Esophagus squamous epithelium (tissue), 5 donors: ENCODE measurements around the gene VPS41. TPM values are rescaled to one million over a fixed set of nuclear protein-coding genes. Genes with fewer than 3 reads are reported as not detected.
A peak's percentile ranks its signal among the peaks of the same experiment; 100 is the strongest.

Experiments
- DNase-seq: peaks from one replicate; lab custom pipeline; 2025; lab: John Stamatoyannopoulos, UW
- H3K27ac ChIP-seq, 4 donors: fragments of 200-600 bp; sonication (generic); one replicate each; pipeline ENCODE4 v1.5.1; 2016 to 2019; ENCODE audit warnings: mild to moderate bottlenecking in 1 of 4
- H3K27me3 ChIP-seq, 4 donors: fragments of 200-600 bp; sonication (generic); 1 replicate in 3 of 4; 2 replicates in 1 of 4; pipeline versions ENCODE4 v1.5.1 to v1.6.0; 2017 to 2021; ENCODE audit warnings: antibody characterized with exemption in 1 of 4
- H3K36me3 ChIP-seq, 3 donors: fragments of 200-600 bp; sonication (generic); one replicate each; pipeline ENCODE4 v1.5.1; 2016 to 2019
- H3K4me1 ChIP-seq, 3 donors: fragments of 200-600 bp; sonication (generic); one replicate each; pipeline ENCODE4 v1.5.1; 2017 to 2019
- H3K4me3 ChIP-seq, 4 donors: fragments of 200-600 bp; sonication (generic); 1 replicate in 3 of 4; 2 replicates in 1 of 4; pipeline ENCODE4 v1.5.1; 2016 to 2019; ENCODE audit warnings: mild to moderate bottlenecking in 2 of 4, moderate library complexity in 1 of 4
- H3K9me3 ChIP-seq, 3 donors: fragments of 200-600 bp; sonication (generic); one replicate each; pipeline ENCODE4 v1.5.1; 2016 to 2019
- CTCF ChIP-seq, 6 experiments: fragments of 450-650 bp in 4 of 6; fragments of 200-600 bp in 2 of 6; sonication (generic) in 2 of 6; IDR thresholded peaks; one replicate each; pipeline ENCODE4 v1.5.1; 2016 to 2019; ENCODE audit warnings: antibody characterized with exemption in 6 of 6, mild to moderate bottlenecking in 4 of 6, moderate library complexity in 4 of 6
- POLR2A ChIP-seq, 4 donors: fragments of 450-650 bp; IDR thresholded peaks; one replicate each; pipeline ENCODE4 v1.6.1; 2017; ENCODE audit warnings: antibody characterized with exemption in 4 of 4, mild to moderate bottlenecking in 4 of 4, moderate library complexity in 3 of 4
- WGBS, 2 donors: methylation state at CpG; one replicate each; pipeline ENCODE4 v1.1.5; 2018; 5-methylcytosine and 5-hydroxymethylcytosine counted together
- intact Hi-C: fragments of 100-400 bp; cut with DNase I; formaldehyde crosslinking; loops from one replicate; pipeline ENCODE4 v1.15.0; 2022
- total RNA-seq, 4 donors: library from RNA; depleted of rRNA; stranded (reverse); fragments of >200 nt; gene quantifications; one replicate each; pipeline ENCODE4 v1.1.0, GENCODE V29; 2016
- donor health status: DM: yes; HTN: yes; CAD: no.

Gene VPS41
- total RNA-seq, 4 donors from 2014 or later = 14.3 to 25.5 (median 23.2) TPM

DNA sequence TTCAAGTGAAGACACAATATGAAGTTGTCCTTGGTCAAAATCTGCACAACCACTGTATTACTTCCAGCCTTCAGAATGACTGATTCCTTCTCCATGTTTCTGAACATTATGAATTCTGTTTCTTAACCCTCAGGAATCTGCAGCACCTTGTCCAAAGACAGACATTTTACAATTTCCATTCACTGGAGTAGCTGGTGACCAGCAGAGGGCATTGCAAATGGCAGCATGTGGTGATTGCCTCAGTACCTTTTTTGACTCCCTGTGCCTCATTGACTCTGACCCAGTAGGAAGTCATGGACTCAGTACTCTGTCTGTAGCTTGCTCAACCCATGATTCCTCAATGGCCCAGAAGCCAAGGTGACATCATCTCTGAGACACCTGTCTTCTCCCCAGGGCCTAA lies 879 bp upstream of the VPS41 start:
- intact Hi-C loops = no loop called here
- H3K36me3 ChIP-seq = no peaks in the 10 kb centered on the region
- no peaks in the 10 kb centered on the region for H3K9me3 ChIP-seq
- peaks cover 0 to 8% (median 0%) of the 10 kb centered on the region in 3 donors for H3K4me1 ChIP-seq
- H3K27me3 ChIP-seq = no peaks in the 10 kb centered on the region
- TF ChIP-seq POLR2A (IDR thresholded peaks at IDR 0.05) (no peak), CTCF (IDR thresholded peaks at IDR 0.05) (peak in 1 of 6 experiments; percentile 8)
- H3K4me3 ChIP-seq = no peak overlapping the region
- DNase-seq = no peak
- no peak overlapping the region for H3K27ac ChIP-seq

GRCh38 chr7:38907766-38908165 lies 1.2 kb downstream of the VPS41 start:
- Histone ChIP-seq H3K27me3 (no peaks in the 10 kb centered on the region), H3K4me3 (peak overlapping the region in 1 of 4 donors; percentile 89), H3K4me1 (peaks cover 0 to 8% (median 0%) of the 10 kb centered on the region in 3 donors), H3K36me3 (no peaks in the 10 kb centered on the region), H3K27ac (no peak overlapping the region), H3K9me3 (no peaks in the 10 kb centered on the region)
- DNase-seq = no peak
- intact Hi-C loops = no loop called here
- 27 to 42% methylated on average over 1 of the region's 1 CpG for WGBS, 2 donors
- TF ChIP-seq CTCF (IDR thresholded peaks at IDR 0.05) (no peak), POLR2A (IDR thresholded peaks at IDR 0.05) (no peak)

DNA sequence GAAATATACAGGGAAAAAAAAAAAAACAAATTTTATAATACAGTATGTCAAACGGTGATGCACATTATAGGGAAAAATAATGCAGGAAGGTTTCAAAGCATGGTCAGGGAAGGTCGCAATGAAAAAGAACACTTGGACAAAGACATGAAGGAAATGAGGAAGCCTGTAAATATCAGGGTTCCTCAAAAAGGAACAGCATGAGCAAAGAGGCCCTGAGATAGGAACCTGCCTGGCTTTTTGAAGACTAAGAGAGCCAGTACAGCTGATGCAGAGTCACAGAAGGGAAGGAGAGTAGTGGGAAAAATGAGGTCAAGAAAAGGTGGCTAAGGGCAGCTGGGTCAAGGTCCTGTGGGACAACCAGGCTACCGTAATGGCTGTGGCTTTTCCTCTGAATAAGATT lies 1.9 kb downstream of the VPS41 start:
- no peak for TF ChIP-seq CTCF (IDR thresholded peaks at IDR 0.05)
- no peak for TF ChIP-seq POLR2A (IDR thresholded peaks at IDR 0.05)
- intact Hi-C loops = no loop called here
- no peaks in the 10 kb centered on the region for H3K27me3 ChIP-seq
- peaks cover 0 to 13% (median 0%) of the 10 kb centered on the region in 3 donors for H3K4me1 ChIP-seq
- H3K27ac ChIP-seq = no peak overlapping the region
- DNase-seq = no peak
- H3K36me3 ChIP-seq = no peaks in the 10 kb centered on the region
- no peak overlapping the region for H3K4me3 ChIP-seq
- WGBS, 2 donors = 81 to 83% methylated on average over 3 of the region's 3 CpGs
- H3K9me3 ChIP-seq = no peaks in the 10 kb centered on the region

DNA sequence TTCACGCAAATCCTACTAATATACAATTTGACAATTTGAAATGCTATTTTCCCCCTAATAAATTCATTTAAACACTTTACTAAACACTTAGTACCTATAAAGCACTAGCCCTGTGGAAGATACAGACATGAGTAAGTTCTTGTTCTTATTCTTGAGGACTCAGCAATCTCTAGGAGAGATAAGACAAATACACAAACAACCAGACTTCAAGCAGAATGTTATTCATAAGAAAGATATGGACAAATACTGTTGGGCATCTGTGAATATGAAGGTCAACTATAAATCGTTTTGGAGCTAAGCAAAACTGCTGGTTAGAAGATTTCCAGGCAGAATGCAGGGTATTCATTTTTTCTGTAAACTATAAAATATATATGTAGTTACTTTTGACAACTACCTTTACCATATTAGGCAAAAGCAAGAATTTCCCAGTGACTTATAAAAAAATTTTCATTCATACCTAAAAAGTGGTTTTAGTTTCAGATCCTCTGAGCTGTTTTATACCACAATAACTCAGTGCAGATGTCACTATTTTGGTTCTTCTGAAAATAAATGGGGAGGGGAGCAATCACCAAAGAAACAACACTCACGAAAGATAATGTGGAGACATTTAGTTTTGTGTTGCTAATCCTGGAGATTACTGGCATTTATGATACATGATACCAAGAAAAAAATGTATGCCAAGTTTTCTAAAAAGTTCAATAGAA lies 3.8 kb downstream of the VPS41 start:
- Histone ChIP-seq H3K9me3 (no peaks in the 10 kb centered on the region), H3K36me3 (no peaks in the 10 kb centered on the region), H3K27ac (no peak overlapping the region), H3K27me3 (no peaks in the 10 kb centered on the region), H3K4me1 (peaks cover 0 to 13% (median 0%) of the 10 kb centered on the region in 3 donors), H3K4me3 (no peak overlapping the region)
- intact Hi-C loops = no loop called here
- no peak for DNase-seq
- TF ChIP-seq CTCF (IDR thresholded peaks at IDR 0.05) (no peak), POLR2A (IDR thresholded peaks at IDR 0.05) (no peak)
- 66 to 79% methylated on average over 3 of the region's 3 CpGs for WGBS, 2 donors

GRCh38 chr7:38903057-38903456 lies 5.9 kb downstream of the VPS41 start:
- Histone ChIP-seq H3K36me3 (no peaks in the 10 kb centered on the region), H3K9me3 (no peaks in the 10 kb centered on the region), H3K27me3 (no peaks in the 10 kb centered on the region), H3K27ac (no peak overlapping the region), H3K4me1 (peaks cover 0 to 7% (median 0%) of the 10 kb centered on the region in 3 donors), H3K4me3 (no peak overlapping the region)
- TF ChIP-seq POLR2A (IDR thresholded peaks at IDR 0.05) (no peak), CTCF (IDR thresholded peaks at IDR 0.05) (no peak)
- DNase-seq = no peak
- intact Hi-C loops = no loop called here
